Upper lobe of left lung (tissue), 6 donors: ENCODE data around the gene DAPK2. TPM values are rescaled to one million over a fixed set of nuclear protein-coding genes. Genes with fewer than 3 reads are reported as not detected.

Experiments used
- ATAC-seq, 2 donors: fragments of 200-7000 bp; cut with Tn5 transposase; one replicate each; pipeline ENCODE4 v1.9.1; 2022; ENCODE audit warnings: mild to moderate bottlenecking in 2 of 2, moderate library complexity in 2 of 2; ENCODE audit not compliant: low FRiP score in 2 of 2
- DNase-seq, 2 donors: peaks; one replicate each; pipeline ENCODE4 v3.0.0-alpha.2; 2019 to 2020
- H3K27ac ChIP-seq, 4 donors: fragments of 200-600 bp; sonication (generic); one replicate each; pipeline ENCODE4 v1.5.1; 2016 to 2019
- H3K27me3 ChIP-seq, 4 donors: fragments of 200-600 bp; sonication (generic); one replicate each; pipeline ENCODE4 v1.5.1; 2017 to 2019
- H3K36me3 ChIP-seq, 4 donors: fragments of 200-600 bp; sonication (generic); one replicate each; pipeline ENCODE4 v1.5.1; 2016 to 2019
- H3K4me1 ChIP-seq, 4 donors: fragments of 200-600 bp; sonication (generic); one replicate each; pipeline ENCODE4 v1.5.1; 2018 to 2019
- H3K4me3 ChIP-seq, 4 donors: fragments of 200-600 bp; sonication (generic); one replicate each; pipeline ENCODE4 v1.5.1; 2017 to 2019; ENCODE audit warnings: mild to moderate bottlenecking in 2 of 4, moderate library complexity in 1 of 4
- H3K9me3 ChIP-seq, 4 donors: fragments of 200-600 bp; sonication (generic); one replicate each; pipeline ENCODE4 v1.5.1; 2018 to 2019
- CTCF ChIP-seq, 6 experiments: fragments of 450-650 bp in 4 of 6; fragments of 200-600 bp in 2 of 6; sonication (generic) in 2 of 6; IDR thresholded peaks; one replicate each; pipeline ENCODE4 v1.5.1; 2016 to 2019; ENCODE audit warnings: antibody characterized with exemption in 6 of 6
- EP300 ChIP-seq, 4 donors: sonication (generic); formaldehyde crosslinking; IDR thresholded peaks; one replicate each; pipeline ENCODE4 v1.5.1; 2017; ENCODE audit warnings: antibody characterized with exemption in 4 of 4, control low read depth in 2 of 4
- POLR2A ChIP-seq, 4 donors: fragments of 450-650 bp; IDR thresholded peaks; one replicate each; pipeline ENCODE4 v1.5.1; 2016 to 2017; ENCODE audit warnings: antibody characterized with exemption in 4 of 4, mild to moderate bottlenecking in 2 of 4
- POLR2AphosphoS5 ChIP-seq, 2 donors: sonication (generic); formaldehyde crosslinking; IDR thresholded peaks; one replicate each; pipeline ENCODE4 v1.5.1; 2017; ENCODE audit warnings: antibody characterized with exemption in 2 of 2
- WGBS, 2 donors: methylation state at CpG; one replicate each; pipeline ENCODE4 v1.1.5; 2017 to 2018; 5-methylcytosine and 5-hydroxymethylcytosine counted together
- total RNA-seq, 6 donors: library from RNA; depleted of rRNA in 4 of 6; stranded (reverse); fragments of >200 nt in 4 of 6; gene quantifications; one replicate each; pipeline versions ENCODE4 v1.1.0 to v1.2.1, GENCODE V29; 2016 to 2021
- donor health status: DM: no; HTN: no; CAD: no; lungs with moderate emphysema.
- donor health status: DM: no; HTN: yes; CAD: no; lungs with severe emphysema.

Gene DAPK2
- total RNA-seq, 6 donors from 2014 or later, result 58.3 to 270 (median 136) TPM

- ATAC-seq (no peak), DNase-seq (peak in 1 of 2 donors; percentile 26)
- H3K27ac ChIP-seq, result peak overlapping the region; percentile 63 to 89 (median 79)
- H3K27me3 ChIP-seq, result no peaks in the 10 kb centered on the region
- no peak for TF ChIP-seq EP300 (IDR thresholded peaks at IDR 0.05)
- no peak for TF ChIP-seq POLR2A (IDR thresholded peaks at IDR 0.05)
- TF ChIP-seq CTCF (IDR thresholded peaks at IDR 0.05), result no peak
- no peak for TF ChIP-seq POLR2AphosphoS5 (IDR thresholded peaks at IDR 0.05)
- H3K4me3 ChIP-seq, result peak overlapping the region in 3 of 4 donors; percentile 76 to 79 (median 78)
- H3K4me1 ChIP-seq, result peaks cover 25 to 40% (median 34%) of the 10 kb centered on the region in 4 donors
- no peaks in the 10 kb centered on the region for H3K36me3 ChIP-seq
- no peaks in the 10 kb centered on the region for H3K9me3 ChIP-seq
- whole genome bisulfite sequencing, 2 donors, result 53 to 83% methylated on average over 1 to 5 of the region's 5 CpGs
Measured at GRCh38 chr15:64045101-64045435, 1.2 kb downstream of the DAPK2 start.

- H3K27me3 ChIP-seq, result no peaks in the 10 kb centered on the region
- WGBS, 2 donors, result 60 to 68% methylated on average over 7 of the region's 7 CpGs
- H3K4me3 ChIP-seq, result peak overlapping the region in 3 of 4 donors; percentile 76 to 79 (median 78)
- no peak for ATAC-seq
- DNase-seq, result peak in 1 of 2 donors; percentile 42
- H3K4me1 ChIP-seq, result peaks cover 23 to 37% (median 29%) of the 10 kb centered on the region in 4 donors
- peaks cover 0 to 2% (median 0%) of the 10 kb centered on the region in 4 donors for H3K36me3 ChIP-seq
- no peak for TF ChIP-seq EP300 (IDR thresholded peaks at IDR 0.05)
- no peak for TF ChIP-seq POLR2AphosphoS5 (IDR thresholded peaks at IDR 0.05)
- TF ChIP-seq POLR2A (IDR thresholded peaks at IDR 0.05), result no peak
- TF ChIP-seq CTCF (IDR thresholded peaks at IDR 0.05), result no peak
- H3K27ac ChIP-seq, result peak overlapping the region; percentile 17 to 89 (median 79)
- no peaks in the 10 kb centered on the region for H3K9me3 ChIP-seq
Measured at GRCh38 chr15:64044300-64045100, 1.8 kb downstream of the DAPK2 start.

- Histone ChIP-seq H3K4me3 (no peak overlapping the region), H3K9me3 (no peaks in the 10 kb centered on the region), H3K27me3 (no peaks in the 10 kb centered on the region), H3K36me3 (peaks cover 0 to 24% (median 9%) of the 10 kb centered on the region in 4 donors), H3K27ac (no peak overlapping the region), H3K4me1 (peaks cover 3 to 6% (median 4%) of the 10 kb centered on the region in 4 donors)
- TF ChIP-seq CTCF (IDR thresholded peaks at IDR 0.05), result no peak
- TF ChIP-seq EP300 (IDR thresholded peaks at IDR 0.05), result no peak
- TF ChIP-seq POLR2A (IDR thresholded peaks at IDR 0.05), result no peak
- TF ChIP-seq POLR2AphosphoS5 (IDR thresholded peaks at IDR 0.05), result no peak
- WGBS, 2 donors, result 88 to 97% methylated on average over 4 of the region's 4 CpGs
- DNase-seq (no peak), ATAC-seq (no peak)
Measured at GRCh38 chr15:64038878-64039610, 7.2 kb downstream of the DAPK2 start.

- ATAC-seq, result no peak
- Histone ChIP-seq H3K9me3 (no peaks in the 10 kb centered on the region), H3K27ac (no peak overlapping the region), H3K4me3 (no peak overlapping the region), H3K36me3 (peaks cover 0 to 24% (median 9%) of the 10 kb centered on the region in 4 donors), H3K27me3 (no peaks in the 10 kb centered on the region), H3K4me1 (peaks cover 0 to 6% (median 2%) of the 10 kb centered on the region in 4 donors)
- DNase-seq, result no peak
- WGBS, 2 donors, result 33 to 50% methylated on average over 2 of the region's 2 CpGs
- TF ChIP-seq EP300 (IDR thresholded peaks at IDR 0.05) (no peak), CTCF (IDR thresholded peaks at IDR 0.05) (no peak), POLR2A (IDR thresholded peaks at IDR 0.05) (no peak), POLR2AphosphoS5 (IDR thresholded peaks at IDR 0.05) (no peak)
Measured at GRCh38 chr15:64037966-64038365, 8.3 kb downstream of the DAPK2 start.
